Subcutaneous preadipocyte (primary cell): Measurements from ENCODE around the gene BPIFA3. TPM values are rescaled to one million over a fixed set of nuclear protein-coding genes. Genes with fewer than 3 reads are reported as not detected.

Source experiments
- total RNA-seq: library from RNA; depleted of rRNA; stranded (reverse); fragments of >200 nt; gene quantifications from 2 replicates; pipeline ENCODE4 v1.2.3, GENCODE V29; 2012

The BPIFA3 gene
- not detected in 2 replicates for total RNA-seq

GRCh38 chr20:33217052-33217451 lies at the start of gene BPIFA3:
Gene BPIFA3, plus strand, starts transcription at chr20:33217352. Its CDS starts 185 bp downstream, at chr20:33217537.

DNA sequence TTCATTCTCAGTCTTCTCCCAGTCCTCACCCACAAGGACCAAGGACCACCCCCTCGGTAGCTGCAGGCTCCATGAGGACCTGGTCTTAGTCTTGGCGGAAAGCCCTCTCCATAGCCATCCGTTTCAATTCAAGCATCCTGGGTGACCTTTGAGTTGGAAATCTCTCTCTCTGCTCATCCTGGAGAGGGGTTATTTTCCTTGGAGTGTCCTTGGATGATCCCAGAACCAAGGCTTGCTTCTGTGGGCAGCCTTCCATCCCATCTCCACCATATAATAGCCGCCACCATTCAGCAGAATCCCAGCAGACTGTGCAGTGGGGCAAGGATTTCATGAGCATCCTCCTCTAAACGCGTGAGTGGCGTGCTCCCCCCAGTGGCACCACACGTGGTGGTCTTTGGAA lies 49.3 kb upstream of the BPIFA3 start, which contains the start of gene BPIFA2:
BPIFA2 (plus strand) TSS at position 301 of the 400 bp plus-strand sequence. CDS start 987 bp downstream, outside the sequence.

GRCh38 chr20:33235696-33236095 lies 18.5 kb downstream of the BPIFA3 start, which contains the start of gene BPIFA1:
Gene BPIFA1, plus strand, starts transcription at chr20:33235996. Its CDS starts 1,716 bp downstream, at chr20:33237712.

Other genes starting within 250 kb of the BPIFA3 start
- not detected in 2 replicates for gene SUN5, start 212.9 kb upstream of the BPIFA3 start, total RNA-seq
- gene BPIFB2, start 209.6 kb upstream of the BPIFA3 start, total RNA-seq = not detected in 2 replicates
- gene BPIFB6, start 185.7 kb upstream of the BPIFA3 start, total RNA-seq = not detected in 2 replicates
- not detected in 2 replicates for gene BPIFB3, start 163.4 kb upstream of the BPIFA3 start, total RNA-seq
- gene BPIFB4, start 137.7 kb upstream of the BPIFA3 start, total RNA-seq = not detected in 2 replicates
- not detected in 2 replicates for gene BPIFA2, start 49.2 kb upstream of the BPIFA3 start, total RNA-seq
- gene BPIFA1, start 18.6 kb downstream of the BPIFA3 start, total RNA-seq = not detected in 2 replicates
- not detected in 2 replicates for gene BPIFB1, start 65.9 kb downstream of the BPIFA3 start, total RNA-seq
- 18.0 and 26.4 TPM in 2 replicates for gene CDK5RAP1, start 184.2 kb downstream of the BPIFA3 start, total RNA-seq
- gene SNTA1, start 226.4 kb downstream of the BPIFA3 start, total RNA-seq = 20.5 and 23.9 TPM in 2 replicates